Neural cell (in vitro differentiated cells): Measurements from ENCODE around the gene IGLL5. TPM values are rescaled to one million over a fixed set of nuclear protein-coding genes. Genes with fewer than 3 reads are reported as not detected.

Experiments
- H2AFZ ChIP-seq: fragments of 200-600, 300-800 bp; sonication (generic), shearing (Covaris generic); 2 replicates; pipeline ENCODE4 v1.6.0; 2014; ENCODE audit warnings: low read depth, mild to moderate bottlenecking, antibody characterized with exemption, low read length, moderate library complexity
- H3F3A ChIP-seq: fragments of 200-600 bp; shearing (Covaris generic); 2 replicates; pipeline ENCODE4 v1.6.1; 2016; ENCODE audit warnings: mild to moderate bottlenecking, moderate library complexity, mixed read lengths, antibody characterized with exemption, low read length; ENCODE audit not compliant: insufficient read depth, poor library complexity, severe bottlenecking
- H3K27ac ChIP-seq: fragments of 200-600, 300-800 bp; sonication (generic), shearing (Covaris generic); 2 replicates; pipeline ENCODE4 v1.5.1; 2014; ENCODE audit warnings: mild to moderate bottlenecking, low read length, moderate library complexity
- H3K27me3 ChIP-seq: fragments of 300-800, 200-600 bp; sonication (generic), shearing (Covaris generic); 2 replicates; pipeline ENCODE4 v1.6.0; 2014; ENCODE audit warnings: mild to moderate bottlenecking, low read depth, low read length, moderate library complexity; ENCODE audit not compliant: insufficient read depth
- H3K36me3 ChIP-seq: fragments of 300-800, 200-600 bp; sonication (generic), shearing (Covaris generic); 2 replicates; pipeline ENCODE4 v1.5.1; 2014; ENCODE audit warnings: mild to moderate bottlenecking, antibody characterized with exemption, low read length, moderate library complexity; ENCODE audit not compliant: insufficient read depth
- H3K4me2 ChIP-seq: fragments of 300-800, 200-600 bp; sonication (generic), shearing (Covaris generic); 2 replicates; pipeline ENCODE4 v1.6.0; 2014; ENCODE audit warnings: mild to moderate bottlenecking, low read length
- H3K4me3 ChIP-seq: fragments of 300-800, 200-600 bp; sonication (generic), shearing (Covaris generic); 2 replicates; pipeline ENCODE4 v1.5.1; 2014; ENCODE audit warnings: mild to moderate bottlenecking, low read length, moderate library complexity
- H3K79me2 ChIP-seq: fragments of 200-600 bp; shearing (Covaris generic); replicated peaks from 2 replicates; pipeline ENCODE4 v1.6.0; 2014; ENCODE audit warnings: mild to moderate bottlenecking, low read length, moderate library complexity; ENCODE audit not compliant: insufficient read depth
- H3K9ac ChIP-seq: fragments of 300-800, 200-600 bp; sonication (generic), shearing (Covaris generic); 2 replicates; pipeline ENCODE4 v1.6.1; 2016; ENCODE audit warnings: mild to moderate bottlenecking, low read length, mixed read lengths
- H3K9me2 ChIP-seq: fragments of 200-600 bp; shearing (Covaris generic); 2 replicates; pipeline ENCODE4 v1.6.1; 2016; ENCODE audit warnings: mild to moderate bottlenecking, low read length, mixed read lengths; ENCODE audit not compliant: insufficient read depth
- H3K9me3 ChIP-seq: fragments of 200-600, 300-800 bp; sonication (generic), shearing (Covaris generic); 2 replicates; pipeline ENCODE4 v1.6.1; 2016; ENCODE audit warnings: mild to moderate bottlenecking, mixed run types, low read length, moderate library complexity, mixed read lengths
- H4K20me1 ChIP-seq: fragments of 200-600 bp; shearing (Covaris generic); 2 replicates; pipeline ENCODE4 v1.6.1; 2016; ENCODE audit warnings: mild to moderate bottlenecking, mixed run types; ENCODE audit not compliant: insufficient read depth
- EP300 ChIP-seq: fragments of 450-650 bp; conservative IDR thresholded peaks from 2 replicates; pipeline ENCODE4 v1.6.1; 2014; ENCODE audit warnings: antibody characterized with exemption, mild to moderate bottlenecking, moderate library complexity; ENCODE audit not compliant: poor library complexity, severe bottlenecking
- EZH2 ChIP-seq: fragments of 200-600, 300-800 bp; shearing (Covaris generic), sonication (generic); IDR thresholded peaks from 2 replicates; pipeline ENCODE4 v1.6.1; 2014; ENCODE audit warnings: antibody characterized with exemption, low read length, borderline replicate concordance, mild to moderate bottlenecking; ENCODE audit not compliant: insufficient read depth, poor library complexity, severe bottlenecking
- MXI1 ChIP-seq: fragments of 450-650 bp; conservative IDR thresholded peaks from 2 replicates; pipeline ENCODE4 v1.6.1; 2014; ENCODE audit warnings: antibody characterized with exemption, mild to moderate bottlenecking; ENCODE audit not compliant: poor library complexity, severe bottlenecking
- POLR2AphosphoS5 ChIP-seq: IDR thresholded peaks from 2 replicates; pipeline ENCODE4 v1.6.1; 2012
- RAD21 ChIP-seq: fragments of 450-650 bp; conservative IDR thresholded peaks from 2 replicates; pipeline ENCODE4 v1.6.1; 2014; ENCODE audit warnings: antibody characterized with exemption, mild to moderate bottlenecking, moderate library complexity
- SMC3 ChIP-seq: fragments of 450-650 bp; conservative IDR thresholded peaks from 2 replicates; pipeline ENCODE4 v1.6.1; 2014; ENCODE audit warnings: antibody characterized with exemption, mild to moderate bottlenecking, moderate library complexity; ENCODE audit not compliant: poor library complexity
- TAF1 ChIP-seq: IDR thresholded peaks from 2 replicates; pipeline ENCODE4 v1.6.1; 2012; ENCODE audit warnings: low read depth
- polyA plus RNA-seq: library from polyadenylated mRNA; depleted of rRNA; stranded (reverse); fragments of >200 nt; gene quantifications from 2 replicates; pipeline ENCODE4 v1.2.3, GENCODE V29; 2014
- TF ChIP-seq, protein P1 (sequence below): fragments of 450-650 bp; IDR thresholded peaks from 2 replicates; pipeline ENCODE4 v1.5.1; 2014; ENCODE audit warnings: antibody characterized with exemption, mild to moderate bottlenecking, moderate library complexity; ENCODE audit not compliant: poor library complexity, severe bottlenecking
- TF ChIP-seq, protein P2 (sequence below): IDR thresholded peaks from 2 replicates; pipeline ENCODE4 v1.6.1; 2012; ENCODE audit warnings: borderline replicate concordance

Gene IGLL5
- polyA plus RNA-seq, 1 donor from 2014 or later: 0.19 TPM

DNA sequence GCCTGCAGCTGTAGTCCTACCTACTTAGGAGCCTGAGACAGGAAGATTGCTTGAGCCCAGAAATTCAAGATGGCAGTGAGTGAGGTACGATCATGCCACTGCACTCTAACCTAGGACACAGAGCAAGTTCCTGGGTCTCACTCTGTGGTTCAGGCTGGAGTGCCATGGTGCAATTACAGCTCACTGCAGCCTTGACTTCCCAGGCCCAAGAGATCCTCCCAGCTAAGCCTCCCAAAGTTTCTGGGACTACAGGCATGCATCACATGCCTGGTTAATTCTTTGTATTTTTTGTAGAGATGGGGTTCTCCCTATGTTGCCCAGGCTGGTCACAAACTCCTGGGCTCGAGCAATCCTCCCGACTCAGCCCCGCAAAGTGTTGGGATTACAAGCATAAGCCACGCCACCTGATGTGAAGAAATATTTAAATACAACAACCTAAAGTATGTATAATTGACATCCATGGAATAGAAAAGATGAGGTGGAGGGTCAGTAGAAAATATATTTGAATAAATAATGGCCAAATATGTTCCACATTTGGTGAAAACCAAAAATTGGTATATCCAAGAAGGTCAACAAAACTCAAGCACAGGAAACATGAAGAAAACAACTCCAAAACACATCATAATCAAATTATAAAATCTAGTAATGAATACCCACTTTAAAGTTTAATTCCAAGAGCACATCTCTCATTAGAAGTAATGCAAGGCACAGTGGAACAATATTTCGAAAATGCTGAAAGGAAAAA lies 47.9 kb upstream of the IGLL5 start:
- Histone ChIP-seq H3K9me3 (no peaks in the 10 kb centered on the region), H3K36me3 (no peaks in the 10 kb centered on the region), H2AFZ (no peak overlapping the region), H3K9ac (no peak overlapping the region), H3F3A (no peaks in the 10 kb centered on the region), H3K9me2 (no peaks in the 10 kb centered on the region), H4K20me1 (no peaks in the 10 kb centered on the region), H3K79me2 (no peaks in the 10 kb centered on the region), H3K27ac (no peak overlapping the region), H3K27me3 (no peaks in the 10 kb centered on the region), H3K4me2 (no peak overlapping the region), H3K4me3 (no peak overlapping the region)
- no peak for TF ChIP-seq MXI1
- no peak for TF ChIP-seq SMC3
- TF ChIP-seq RAD21: no peak
- TF ChIP-seq, protein P1, sequence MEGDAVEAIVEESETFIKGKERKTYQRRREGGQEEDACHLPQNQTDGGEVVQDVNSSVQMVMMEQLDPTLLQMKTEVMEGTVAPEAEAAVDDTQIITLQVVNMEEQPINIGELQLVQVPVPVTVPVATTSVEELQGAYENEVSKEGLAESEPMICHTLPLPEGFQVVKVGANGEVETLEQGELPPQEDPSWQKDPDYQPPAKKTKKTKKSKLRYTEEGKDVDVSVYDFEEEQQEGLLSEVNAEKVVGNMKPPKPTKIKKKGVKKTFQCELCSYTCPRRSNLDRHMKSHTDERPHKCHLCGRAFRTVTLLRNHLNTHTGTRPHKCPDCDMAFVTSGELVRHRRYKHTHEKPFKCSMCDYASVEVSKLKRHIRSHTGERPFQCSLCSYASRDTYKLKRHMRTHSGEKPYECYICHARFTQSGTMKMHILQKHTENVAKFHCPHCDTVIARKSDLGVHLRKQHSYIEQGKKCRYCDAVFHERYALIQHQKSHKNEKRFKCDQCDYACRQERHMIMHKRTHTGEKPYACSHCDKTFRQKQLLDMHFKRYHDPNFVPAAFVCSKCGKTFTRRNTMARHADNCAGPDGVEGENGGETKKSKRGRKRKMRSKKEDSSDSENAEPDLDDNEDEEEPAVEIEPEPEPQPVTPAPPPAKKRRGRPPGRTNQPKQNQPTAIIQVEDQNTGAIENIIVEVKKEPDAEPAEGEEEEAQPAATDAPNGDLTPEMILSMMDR: no peak
- TF ChIP-seq EZH2: no peak
- TF ChIP-seq EP300: no peak

DNA sequence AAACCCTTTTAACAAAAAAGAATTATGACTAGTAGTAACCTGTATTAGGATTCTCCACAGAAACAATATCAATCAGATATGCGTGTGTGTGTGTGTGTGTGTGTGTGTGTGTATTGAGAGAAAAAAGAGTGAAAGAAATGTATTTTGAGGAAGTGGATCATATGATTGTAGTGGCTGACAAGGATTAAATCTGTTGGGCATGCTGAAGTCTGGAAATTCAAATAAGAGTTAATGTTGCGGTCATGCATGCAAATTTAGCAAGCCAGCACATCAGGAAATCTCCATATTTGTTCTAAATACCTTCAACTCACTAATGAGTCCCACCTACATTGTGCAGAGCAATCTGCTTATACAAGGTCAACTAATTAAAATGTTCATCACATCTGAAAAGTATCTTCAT lies 46.8 kb upstream of the IGLL5 start:
- H3F3A ChIP-seq: no peaks in the 10 kb centered on the region
- no peaks in the 10 kb centered on the region for H3K9me2 ChIP-seq
- H4K20me1 ChIP-seq: no peaks in the 10 kb centered on the region
- TF ChIP-seq POLR2AphosphoS5: no peak
- no peak overlapping the region for H3K4me2 ChIP-seq
- no peaks in the 10 kb centered on the region for H3K9me3 ChIP-seq
- H3K27ac ChIP-seq: no peak overlapping the region
- no peak overlapping the region for H3K4me3 ChIP-seq
- H3K9ac ChIP-seq: no peak overlapping the region
- H2AFZ ChIP-seq: no peak overlapping the region
- H3K27me3 ChIP-seq: no peaks in the 10 kb centered on the region
- H3K79me2 ChIP-seq: no peaks in the 10 kb centered on the region
- H3K36me3 ChIP-seq: no peaks in the 10 kb centered on the region

DNA sequence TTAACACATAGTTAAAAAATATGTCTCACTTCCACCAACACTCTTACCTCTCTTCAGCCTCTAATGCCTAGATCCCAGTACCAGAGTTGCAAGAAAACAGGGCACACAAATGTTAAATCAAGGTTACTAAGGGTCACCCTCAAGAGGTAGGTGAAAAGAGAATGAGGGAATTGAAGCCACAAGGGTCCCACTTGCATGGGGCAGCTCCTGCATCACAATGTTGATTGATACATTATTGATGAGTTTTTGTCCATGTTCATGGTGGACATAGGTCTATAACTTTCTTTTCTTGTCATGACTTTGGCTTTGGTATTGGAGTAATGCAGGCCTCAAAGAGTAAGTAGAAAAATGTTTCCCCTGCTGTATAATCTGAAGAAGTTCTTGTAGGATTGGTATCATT lies 46.0 kb upstream of the IGLL5 start:
- H3K9me3 ChIP-seq: no peaks in the 10 kb centered on the region
- no peaks in the 10 kb centered on the region for H4K20me1 ChIP-seq
- no peaks in the 10 kb centered on the region for H3K9me2 ChIP-seq
- no peak overlapping the region for H2AFZ ChIP-seq
- H3K27ac ChIP-seq: no peak overlapping the region
- H3K27me3 ChIP-seq: no peaks in the 10 kb centered on the region
- no peak overlapping the region for H3K9ac ChIP-seq
- no peak overlapping the region for H3K4me3 ChIP-seq
- no peaks in the 10 kb centered on the region for H3K79me2 ChIP-seq
- H3K4me2 ChIP-seq: no peak overlapping the region
- no peak for TF ChIP-seq EZH2
- TF ChIP-seq EP300: no peak
- TF ChIP-seq TAF1: no peak
- H3K36me3 ChIP-seq: no peaks in the 10 kb centered on the region
- no peaks in the 10 kb centered on the region for H3F3A ChIP-seq

DNA sequence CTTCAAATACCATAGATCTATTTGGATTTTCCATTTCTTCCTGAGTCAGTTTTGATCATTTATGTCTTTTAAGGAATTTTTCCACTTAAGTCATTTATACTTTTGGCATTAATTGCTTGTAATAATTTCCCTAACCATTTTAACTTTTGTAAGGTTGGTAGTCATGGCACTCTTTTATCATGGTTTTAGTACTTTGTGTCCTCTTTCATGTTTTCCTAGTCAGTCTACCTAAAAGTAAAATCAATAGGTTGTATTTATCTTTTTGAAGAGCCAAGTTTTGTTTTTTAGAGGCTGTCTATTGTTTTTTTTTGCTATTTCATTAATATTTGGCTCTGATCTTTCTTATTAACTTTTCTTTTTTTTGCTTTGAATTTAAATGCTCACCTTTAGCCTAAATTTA lies 45.5 kb upstream of the IGLL5 start:
- Histone ChIP-seq H3K27me3 (no peaks in the 10 kb centered on the region), H4K20me1 (no peaks in the 10 kb centered on the region), H3K4me2 (no peak overlapping the region)

More for the DNA sequence above, 45.5 kb upstream of the IGLL5 start:
- Histone ChIP-seq H3K36me3 (no peaks in the 10 kb centered on the region), H3K9me2 (no peaks in the 10 kb centered on the region), H2AFZ (no peak overlapping the region), H3K9me3 (no peaks in the 10 kb centered on the region), H3K4me3 (no peak overlapping the region), H3K79me2 (no peaks in the 10 kb centered on the region), H3K27ac (no peak overlapping the region), H3K9ac (no peak overlapping the region), H3F3A (no peaks in the 10 kb centered on the region)
- no peak for TF ChIP-seq SMC3
- no peak for TF ChIP-seq MXI1
- no peak for TF ChIP-seq RAD21
- no peak for TF ChIP-seq TAF1
- TF ChIP-seq EP300: no peak
- TF ChIP-seq, protein P1: no peak
- TF ChIP-seq, protein P2, sequence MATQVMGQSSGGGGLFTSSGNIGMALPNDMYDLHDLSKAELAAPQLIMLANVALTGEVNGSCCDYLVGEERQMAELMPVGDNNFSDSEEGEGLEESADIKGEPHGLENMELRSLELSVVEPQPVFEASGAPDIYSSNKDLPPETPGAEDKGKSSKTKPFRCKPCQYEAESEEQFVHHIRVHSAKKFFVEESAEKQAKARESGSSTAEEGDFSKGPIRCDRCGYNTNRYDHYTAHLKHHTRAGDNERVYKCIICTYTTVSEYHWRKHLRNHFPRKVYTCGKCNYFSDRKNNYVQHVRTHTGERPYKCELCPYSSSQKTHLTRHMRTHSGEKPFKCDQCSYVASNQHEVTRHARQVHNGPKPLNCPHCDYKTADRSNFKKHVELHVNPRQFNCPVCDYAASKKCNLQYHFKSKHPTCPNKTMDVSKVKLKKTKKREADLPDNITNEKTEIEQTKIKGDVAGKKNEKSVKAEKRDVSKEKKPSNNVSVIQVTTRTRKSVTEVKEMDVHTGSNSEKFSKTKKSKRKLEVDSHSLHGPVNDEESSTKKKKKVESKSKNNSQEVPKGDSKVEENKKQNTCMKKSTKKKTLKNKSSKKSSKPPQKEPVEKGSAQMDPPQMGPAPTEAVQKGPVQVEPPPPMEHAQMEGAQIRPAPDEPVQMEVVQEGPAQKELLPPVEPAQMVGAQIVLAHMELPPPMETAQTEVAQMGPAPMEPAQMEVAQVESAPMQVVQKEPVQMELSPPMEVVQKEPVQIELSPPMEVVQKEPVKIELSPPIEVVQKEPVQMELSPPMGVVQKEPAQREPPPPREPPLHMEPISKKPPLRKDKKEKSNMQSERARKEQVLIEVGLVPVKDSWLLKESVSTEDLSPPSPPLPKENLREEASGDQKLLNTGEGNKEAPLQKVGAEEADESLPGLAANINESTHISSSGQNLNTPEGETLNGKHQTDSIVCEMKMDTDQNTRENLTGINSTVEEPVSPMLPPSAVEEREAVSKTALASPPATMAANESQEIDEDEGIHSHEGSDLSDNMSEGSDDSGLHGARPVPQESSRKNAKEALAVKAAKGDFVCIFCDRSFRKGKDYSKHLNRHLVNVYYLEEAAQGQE: no peak
- no peak for TF ChIP-seq EZH2
- no peak for TF ChIP-seq POLR2AphosphoS5
